HEK293T (cell line): ENCODE results near the gene ZNF723.
"Not testable (repeated sequence)": the region's sequence is repeated elsewhere in the genome, so short reads cannot be mapped to it uniquely, and the experiment has no call there.

Experiments
- CTCF ChIA-PET: fragments of 350-600 bp; formaldehyde crosslinking; extraction: SDS; loops from one replicate; lab custom pipeline; 2021; ENCODE audit warnings: antibody characterized with exemption, inconsistent platforms; lab: Yijun Ruan, JAX
- POLR2A ChIA-PET: fragments of 350-600 bp; formaldehyde crosslinking; extraction: SDS; loops from one replicate; lab custom pipeline; 2020; ENCODE audit warnings: antibody characterized with exemption, inconsistent platforms; lab: Yijun Ruan, JAX
- DNase-seq: peaks from one replicate; pipeline ENCODE4 v3.0.0; 2012; ENCODE audit warnings: mixed read lengths; ENCODE audit errors: extremely low spot score
- ARNT ChIP-seq: fragments of 450-650 bp; IDR thresholded peaks from 2 replicates; pipeline ENCODE4 v1.6.1; 2017; ENCODE audit warnings: mild to moderate bottlenecking
- BHLHE40 ChIP-seq: fragments of 450-650 bp; IDR thresholded peaks from 2 replicates; pipeline ENCODE4 v1.6.1; 2016; ENCODE audit warnings: mild to moderate bottlenecking, moderate library complexity, borderline replicate concordance
- CTBP1 ChIP-seq: fragments of 450-650 bp; IDR thresholded peaks from 2 replicates; pipeline ENCODE4 v1.6.1; 2016; ENCODE audit warnings: borderline replicate concordance
- ELF4 ChIP-seq: fragments of 450-650 bp; IDR thresholded peaks from 2 replicates; pipeline ENCODE4 v1.6.1; 2017; ENCODE audit warnings: antibody characterized with exemption
- FOXA1 ChIP-seq: fragments of 450-650 bp; IDR thresholded peaks from 2 replicates; pipeline ENCODE4 v1.6.1; 2016; ENCODE audit warnings: mild to moderate bottlenecking
- FOXK2 ChIP-seq: fragments of 450-650 bp; IDR thresholded peaks from 2 replicates; pipeline ENCODE4 v1.6.1; 2016; ENCODE audit warnings: mild to moderate bottlenecking
- FOXM1 ChIP-seq: fragments of 450-650 bp; IDR thresholded peaks from 2 replicates; pipeline ENCODE4 v1.6.1; 2017; ENCODE audit warnings: mild to moderate bottlenecking, borderline replicate concordance
- HDGF ChIP-seq: fragments of 450-650 bp; IDR thresholded peaks from 2 replicates; pipeline ENCODE4 v1.6.1; 2017; ENCODE audit warnings: antibody characterized with exemption, borderline replicate concordance
- L3MBTL2 ChIP-seq: fragments of 450-650 bp; conservative IDR thresholded peaks from 2 replicates; pipeline ENCODE4 v1.6.1; 2016; ENCODE audit warnings: mild to moderate bottlenecking
- LEF1 ChIP-seq: fragments of 450-650 bp; IDR thresholded peaks from 2 replicates; pipeline ENCODE4 v1.6.1; 2017; ENCODE audit warnings: mild to moderate bottlenecking, borderline replicate concordance
- NFRKB ChIP-seq: fragments of 450-650 bp; IDR thresholded peaks from 2 replicates; pipeline ENCODE4 v1.6.1; 2016; ENCODE audit warnings: mild to moderate bottlenecking, moderate library complexity
- SP1 ChIP-seq: fragments of 450-650 bp; IDR thresholded peaks from 2 replicates; pipeline ENCODE4 v1.6.1; 2017
- SUZ12 ChIP-seq: fragments of 450-650 bp; IDR thresholded peaks from 2 replicates; pipeline ENCODE4 v1.6.1; 2016; ENCODE audit warnings: mild to moderate bottlenecking
- TARDBP ChIP-seq: fragments of 450-650 bp; IDR thresholded peaks from 2 replicates; pipeline ENCODE4 v1.6.1; 2016
- ZNF384 ChIP-seq: fragments of 450-650 bp; IDR thresholded peaks from 2 replicates; pipeline ENCODE4 v1.6.1; 2016
- TF ChIP-seq, protein P1 (sequence below): fragments of 450-650 bp; IDR thresholded peaks from 2 replicates; pipeline ENCODE4 v1.6.1; 2016

ZNF723 gene

GRCh38 chr19:22832031-22832762 lies at the start of gene ZNF723:
Gene ZNF723 (plus strand): TSS chr19:22832291. CDS start chr19:22832380, 89 bp downstream.
- ChIA-PET POLR2A (no interaction called here), CTCF (no interaction called here)
- TF ChIP-seq ARNT, result no peak
- no peak for DNase-seq

DNA sequence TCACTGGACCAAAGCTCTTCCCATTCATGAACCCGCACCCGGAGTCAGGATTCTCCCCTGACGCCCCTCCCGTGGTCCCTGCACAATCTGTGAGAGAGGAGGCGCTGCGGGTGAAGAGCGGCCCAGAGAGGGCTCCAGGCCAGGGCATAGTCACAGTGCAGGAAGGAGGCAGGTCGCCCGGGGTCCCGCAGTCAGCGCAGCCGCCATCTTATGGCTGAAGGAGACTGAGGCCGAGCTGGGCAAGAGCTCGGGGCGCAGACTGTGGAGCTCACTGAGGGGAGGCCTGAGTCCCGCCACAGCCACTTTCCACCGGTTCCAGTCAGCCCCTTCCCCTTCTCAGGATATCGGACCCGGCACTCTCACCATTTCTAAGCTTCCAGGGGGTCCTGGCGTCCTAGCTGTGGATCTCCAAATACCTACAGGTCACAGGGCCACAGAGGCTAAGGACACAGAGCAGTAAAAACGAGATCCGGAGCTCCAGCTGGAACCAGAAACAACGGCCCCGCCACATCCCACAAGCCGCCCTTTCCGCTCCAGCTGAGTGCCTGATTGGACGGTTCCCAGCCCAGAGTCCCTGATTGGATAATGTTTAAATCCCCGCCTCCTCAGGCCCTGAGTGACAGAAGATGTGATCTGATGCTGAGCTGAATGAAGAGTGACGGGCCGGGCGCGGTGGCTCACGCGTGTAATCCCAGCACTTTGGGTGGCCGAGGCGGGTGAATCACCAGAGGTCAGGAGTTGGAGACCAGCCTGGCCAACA lies 48.3 kb upstream of the ZNF723 start, which contains the start of gene ZNF99:
Gene ZNF99 (minus strand): TSS at position 501 of the 760 bp plus-strand sequence. CDS start 135 bp downstream, at position 366.
- POLR2A ChIA-PET, result no interaction called here
- TF ChIP-seq TARDBP (no peak), FOXA1 (no peak), CTBP1 (no peak), HDGF (no peak), SUZ12 (no peak), LEF1 (no peak), SP1 (no peak), BHLHE40 (no peak), ZNF384 (no peak), FOXK2 (no peak)
- TF ChIP-seq, protein P1, sequence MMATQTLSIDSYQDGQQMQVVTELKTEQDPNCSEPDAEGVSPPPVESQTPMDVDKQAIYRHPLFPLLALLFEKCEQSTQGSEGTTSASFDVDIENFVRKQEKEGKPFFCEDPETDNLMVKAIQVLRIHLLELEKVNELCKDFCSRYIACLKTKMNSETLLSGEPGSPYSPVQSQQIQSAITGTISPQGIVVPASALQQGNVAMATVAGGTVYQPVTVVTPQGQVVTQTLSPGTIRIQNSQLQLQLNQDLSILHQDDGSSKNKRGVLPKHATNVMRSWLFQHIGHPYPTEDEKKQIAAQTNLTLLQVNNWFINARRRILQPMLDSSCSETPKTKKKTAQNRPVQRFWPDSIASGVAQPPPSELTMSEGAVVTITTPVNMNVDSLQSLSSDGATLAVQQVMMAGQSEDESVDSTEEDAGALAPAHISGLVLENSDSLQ, result no peak
- DNase-seq, result no peak
- CTCF ChIA-PET, result no interaction called here

- POLR2A ChIA-PET, DNase-seq, CTCF ChIA-PET: not testable (repeated sequence)
Measured at GRCh38 chr19:22792863-22793262, 39.2 kb upstream of the ZNF723 start.

DNA sequence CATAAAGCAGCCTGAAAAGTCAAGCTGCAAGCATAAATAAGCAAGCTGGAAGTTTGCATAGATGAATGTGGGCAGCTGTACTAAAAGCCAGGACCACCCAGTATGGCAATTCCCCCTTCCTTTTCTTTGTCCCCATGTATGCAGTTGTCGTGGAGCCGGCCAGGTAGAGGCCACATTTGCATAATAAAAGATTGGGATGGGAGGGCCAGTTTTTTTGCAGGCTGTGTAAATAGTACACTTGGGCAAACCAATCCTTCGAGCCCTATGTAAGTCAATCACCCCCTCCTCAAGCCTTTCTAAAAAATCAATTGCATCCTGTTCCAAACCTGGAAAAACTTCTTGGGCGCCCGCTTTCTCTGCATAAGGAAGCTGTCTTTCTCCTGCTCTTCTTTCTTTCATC lies 35.1 kb upstream of the ZNF723 start:
- POLR2A ChIA-PET, result no interaction called here
- no peak for DNase-seq
- TF ChIP-seq CTBP1 (no peak), FOXM1 (no peak), NFRKB (no peak), BHLHE40 (no peak), L3MBTL2 (no peak), FOXK2 (no peak), LEF1 (no peak), ARNT (no peak), SUZ12 (no peak), TARDBP (no peak), ZNF384 (no peak), HDGF (no peak), SP1 (no peak), FOXA1 (no peak), ELF4 (no peak)
- TF ChIP-seq, protein P1, result no peak
- CTCF ChIA-PET, result no interaction called here

GRCh38 chr19:22806418-22806817 lies 25.7 kb upstream of the ZNF723 start:
- no peak for TF ChIP-seq ARNT
- no peak for TF ChIP-seq ELF4
- no peak for TF ChIP-seq FOXK2
- no peak for TF ChIP-seq FOXM1
- TF ChIP-seq CTBP1, result no peak
- ChIA-PET POLR2A (no interaction called here), CTCF (no interaction called here)
- DNase-seq, result no peak

- CTCF ChIA-PET, result no interaction called here
- TF ChIP-seq ELF4, result no peak
- no peak for TF ChIP-seq SUZ12
- no peak for TF ChIP-seq L3MBTL2
- TF ChIP-seq HDGF, result no peak
- no peak for TF ChIP-seq ZNF384
- no peak for TF ChIP-seq NFRKB
- no peak for TF ChIP-seq FOXM1
- no peak for TF ChIP-seq ARNT
- no peak for TF ChIP-seq LEF1
- no peak for TF ChIP-seq FOXA1
- no peak for TF ChIP-seq SP1
- no peak for DNase-seq
- POLR2A ChIA-PET, result no interaction called here
Measured at GRCh38 chr19:22807061-22807835, 24.8 kb upstream of the ZNF723 start.

DNA sequence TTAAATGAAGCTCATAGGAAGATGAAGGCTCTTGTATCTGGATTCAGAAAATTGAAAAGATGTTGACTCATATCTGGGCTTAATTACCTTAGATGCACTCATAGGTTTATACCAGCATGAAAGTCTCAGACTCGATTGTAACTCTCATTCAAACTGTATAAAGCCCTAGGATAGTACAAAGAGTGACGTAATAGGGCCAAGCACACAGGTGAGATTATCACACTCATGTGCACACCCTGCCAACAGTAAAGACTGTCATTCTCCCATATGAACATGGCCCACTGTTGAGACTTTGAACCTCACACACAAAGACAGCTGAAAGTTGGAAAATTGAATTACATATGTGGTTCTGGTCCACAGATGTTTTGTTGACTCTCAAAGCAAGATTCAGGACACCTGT lies 18.0 kb upstream of the ZNF723 start:
- ChIA-PET POLR2A (no interaction called here), CTCF (no interaction called here)
- no peak for DNase-seq
- TF ChIP-seq NFRKB (no peak), FOXK2 (no peak), ZNF384 (no peak), FOXA1 (no peak), L3MBTL2 (no peak), BHLHE40 (no peak), CTBP1 (no peak), TARDBP (no peak), SP1 (no peak)
